ENCODE measurements around the gene FGD6. TPM values are rescaled to one million over a fixed set of nuclear protein-coding genes. Genes with fewer than 3 reads are reported as not detected.
"Not testable (repeated sequence)": the region's sequence is repeated elsewhere in the genome, so short reads cannot be mapped to it uniquely, and the experiment has no call there.

The FGD6 gene
- total and polyA plus RNA-seq, 11 donors: 2.8 to 29.1 (median 18.5) TPM

DNA sequence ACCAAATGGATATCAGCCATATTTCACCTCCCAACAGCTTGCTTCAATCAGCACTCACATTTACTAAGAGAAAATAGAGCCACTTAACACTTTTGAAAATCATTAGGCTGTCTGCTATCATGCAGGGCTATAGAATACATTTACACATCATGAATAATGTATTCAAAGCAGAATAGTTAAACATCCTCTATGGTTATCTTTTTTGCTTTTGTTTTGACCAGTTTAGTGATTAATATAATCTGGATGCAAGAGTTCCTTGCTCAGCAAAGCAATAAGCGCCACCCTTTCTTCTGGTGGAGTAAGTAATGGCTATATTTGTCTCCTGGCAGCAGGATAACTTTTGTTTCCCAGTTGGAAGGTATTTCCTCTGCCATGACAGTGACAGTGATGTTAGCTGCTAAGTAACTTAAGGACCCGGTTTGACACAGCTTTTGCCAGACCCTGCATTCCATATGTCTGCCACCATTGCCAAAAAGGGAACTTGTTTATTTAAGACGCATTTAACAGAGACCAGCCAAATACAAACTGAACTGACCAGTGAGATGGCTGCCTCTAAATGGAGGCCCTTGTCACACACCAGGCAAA, 73.6 kb downstream of the FGD6 start:
- Histone ChIP-seq H3K27ac (peak overlapping the region in 11 of 12 donors; percentile 1 to 73 (median 66)), H3K4me1 (peaks cover 0 to 24% (median 17%) of the 10 kb centered on the region in 12 donors), H3K4me3 (no peak overlapping the region), H3K9me3 (no peaks in the 10 kb centered on the region), H3K27me3 (no peaks in the 10 kb centered on the region), H3K36me3 (peaks cover 0 to 5% (median 0%) of the 10 kb centered on the region in 9 donors)
- 10 to 14% (median 12%) methylated on average over 3 of the region's 3 CpGs for WGBS, 4 donors
- intact Hi-C loops (cut with DNase I): loop anchor here in 1 of 10 donors (10.0 kb wide), 1 partner anchor 71 kb away; the partner anchor contains the start of genes FGD6 and VEZT
- TF ChIP-seq, protein P1, sequence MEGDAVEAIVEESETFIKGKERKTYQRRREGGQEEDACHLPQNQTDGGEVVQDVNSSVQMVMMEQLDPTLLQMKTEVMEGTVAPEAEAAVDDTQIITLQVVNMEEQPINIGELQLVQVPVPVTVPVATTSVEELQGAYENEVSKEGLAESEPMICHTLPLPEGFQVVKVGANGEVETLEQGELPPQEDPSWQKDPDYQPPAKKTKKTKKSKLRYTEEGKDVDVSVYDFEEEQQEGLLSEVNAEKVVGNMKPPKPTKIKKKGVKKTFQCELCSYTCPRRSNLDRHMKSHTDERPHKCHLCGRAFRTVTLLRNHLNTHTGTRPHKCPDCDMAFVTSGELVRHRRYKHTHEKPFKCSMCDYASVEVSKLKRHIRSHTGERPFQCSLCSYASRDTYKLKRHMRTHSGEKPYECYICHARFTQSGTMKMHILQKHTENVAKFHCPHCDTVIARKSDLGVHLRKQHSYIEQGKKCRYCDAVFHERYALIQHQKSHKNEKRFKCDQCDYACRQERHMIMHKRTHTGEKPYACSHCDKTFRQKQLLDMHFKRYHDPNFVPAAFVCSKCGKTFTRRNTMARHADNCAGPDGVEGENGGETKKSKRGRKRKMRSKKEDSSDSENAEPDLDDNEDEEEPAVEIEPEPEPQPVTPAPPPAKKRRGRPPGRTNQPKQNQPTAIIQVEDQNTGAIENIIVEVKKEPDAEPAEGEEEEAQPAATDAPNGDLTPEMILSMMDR (IDR thresholded peaks at IDR 0.05): peak in 1 of 12 donors; percentile 14
- no peak for TF ChIP-seq POLR2A (IDR thresholded peaks at IDR 0.05)
- DNase-seq: peak in 1 of 5 donors; percentile 42
- ATAC-seq: peak; percentile 78 to 92 (median 88)

DNA sequence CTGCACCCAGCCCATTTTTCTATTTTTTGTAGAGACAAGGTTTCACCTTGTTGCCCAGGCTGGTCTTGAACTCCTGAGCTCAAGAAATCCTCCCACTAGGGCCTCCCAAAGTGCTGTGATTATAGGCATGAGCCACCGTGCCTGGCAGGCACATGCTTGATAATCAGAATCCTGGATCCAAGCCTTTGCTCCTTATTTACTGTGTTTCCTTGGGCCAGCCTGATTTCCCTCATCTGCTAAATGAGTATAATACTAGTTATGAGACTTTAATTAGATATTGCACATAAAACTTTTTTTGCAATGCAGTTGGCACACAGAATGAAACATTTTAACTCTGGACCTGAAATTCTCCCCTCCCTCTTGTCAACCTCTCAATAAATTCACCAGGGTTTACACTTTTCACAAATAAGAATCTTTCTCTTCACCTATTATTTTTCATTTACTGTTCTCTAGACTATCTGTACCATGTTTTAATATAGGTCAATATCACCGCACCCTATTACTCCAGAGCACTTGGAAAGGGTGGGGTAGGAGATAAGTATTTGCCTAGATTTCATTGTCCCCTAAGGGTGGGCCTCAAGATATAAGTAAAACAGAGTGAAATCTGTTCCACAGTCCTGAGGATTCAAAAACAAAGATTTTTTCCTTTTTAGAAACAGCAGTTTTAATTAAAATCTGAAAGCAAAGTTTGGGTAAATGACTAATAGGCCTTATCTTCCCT, 74.7 kb downstream of the FGD6 start:
- no peak for ATAC-seq
- peaks cover 0 to 7% (median 0%) of the 10 kb centered on the region in 9 donors for H3K36me3 ChIP-seq
- H3K27me3 ChIP-seq: no peaks in the 10 kb centered on the region
- TF ChIP-seq, protein P1 (IDR thresholded peaks at IDR 0.05): no peak
- no peak for TF ChIP-seq POLR2A (IDR thresholded peaks at IDR 0.05)
- H3K27ac ChIP-seq: peak overlapping the region in 7 of 12 donors; percentile 40 to 73 (median 66)
- H3K4me1 ChIP-seq: peaks cover 0 to 24% (median 17%) of the 10 kb centered on the region in 12 donors
- H3K9me3 ChIP-seq: no peaks in the 10 kb centered on the region
- DNase-seq: no peak
- H3K4me3 ChIP-seq: no peak overlapping the region
- WGBS, 4 donors: 42 to 50% (median 46%) methylated on average over 2 of the region's 2 CpGs
- intact Hi-C loops (cut with DNase I): loop anchor here in 1 of 10 donors (10.0 kb wide), 1 partner anchor 72 kb away; the partner anchor contains the start of genes FGD6 and VEZT

DNA sequence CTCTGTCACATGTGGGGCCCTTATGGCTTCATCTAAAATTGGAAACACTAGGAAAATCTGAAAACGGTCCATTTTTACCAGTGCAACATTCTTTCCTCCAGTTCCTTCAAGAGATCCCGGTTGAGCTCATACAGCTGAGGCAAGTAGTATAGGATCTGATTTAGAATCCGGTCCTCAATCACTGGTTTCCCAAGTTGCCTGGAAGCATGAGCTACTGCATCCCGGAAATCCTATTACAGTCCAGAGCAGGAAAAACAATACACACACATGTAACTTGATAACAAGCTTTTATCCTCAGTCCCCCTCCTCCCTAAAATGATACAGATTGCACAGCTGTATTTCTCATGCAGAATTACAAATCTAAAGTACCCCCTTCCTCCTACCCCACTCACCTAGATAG, 76.0 kb downstream of the FGD6 start:
- Histone ChIP-seq H3K27ac (no peak overlapping the region), H3K36me3 (peaks cover 0 to 19% (median 5%) of the 10 kb centered on the region in 9 donors), H3K27me3 (no peaks in the 10 kb centered on the region), H3K9me3 (no peaks in the 10 kb centered on the region), H3K4me1 (peaks cover 0 to 24% (median 17%) of the 10 kb centered on the region in 12 donors), H3K4me3 (no peak overlapping the region)
- intact Hi-C loops (cut with DNase I): loop anchor here in 1 of 10 donors (10.0 kb wide), 1 partner anchor 73 kb away; the partner anchor contains the start of genes FGD6 and VEZT
- no peak for TF ChIP-seq POLR2A (IDR thresholded peaks at IDR 0.05)
- TF ChIP-seq, protein P1 (IDR thresholded peaks at IDR 0.05): no peak
- ATAC-seq: no peak
- DNase-seq: no peak
- 48 to 66% (median 57%) methylated on average over 4 of the region's 4 CpGs for WGBS, 4 donors

DNA sequence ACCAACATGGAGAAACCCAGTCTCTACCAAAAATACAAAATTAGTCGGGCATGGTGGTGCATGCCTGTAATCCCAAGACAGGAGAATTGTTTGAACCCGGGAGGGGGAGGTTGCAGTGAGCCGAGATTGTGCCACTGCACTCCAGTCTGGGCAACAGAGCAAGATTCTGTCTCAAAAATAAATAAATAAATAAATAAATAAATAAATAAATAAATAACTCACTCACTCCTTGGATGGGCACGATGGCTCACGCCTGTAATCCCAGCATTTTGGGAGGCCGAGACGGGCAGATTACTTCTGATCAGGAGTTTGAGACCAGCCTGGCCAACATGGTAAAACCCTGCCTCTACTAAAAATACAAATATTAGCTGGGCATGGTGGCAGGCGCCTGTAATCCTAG, 79.2 kb downstream of the FGD6 start:
- not testable (repeated sequence) for DNase-seq, H3K4me3 ChIP-seq, H3K27me3 ChIP-seq, H3K9me3 ChIP-seq, H3K27ac ChIP-seq, ATAC-seq
- 95 to 98% (median 97%) methylated on average over 8 of the region's 8 CpGs for WGBS, 4 donors
- Histone ChIP-seq H3K4me1 (peaks cover 0 to 12% (median 8%) of the 10 kb centered on the region in 12 donors), H3K36me3 (peaks cover 0 to 40% (median 13%) of the 10 kb centered on the region in 9 donors)
- intact Hi-C loops (cut with DNase I): loop anchor here in 2 of 10 donors (5.0 to 10.0 kb wide), 2 partner anchors 67 to 74 kb away; no protein-coding TSS in a partner anchor
